NCI-H69 (cell line): ENCODE data around the gene HOXA10.

Experiments
- DNase-seq: peaks from one replicate; lab custom pipeline; 2025; lab: John Stamatoyannopoulos, UW

The HOXA10 gene

DNA sequence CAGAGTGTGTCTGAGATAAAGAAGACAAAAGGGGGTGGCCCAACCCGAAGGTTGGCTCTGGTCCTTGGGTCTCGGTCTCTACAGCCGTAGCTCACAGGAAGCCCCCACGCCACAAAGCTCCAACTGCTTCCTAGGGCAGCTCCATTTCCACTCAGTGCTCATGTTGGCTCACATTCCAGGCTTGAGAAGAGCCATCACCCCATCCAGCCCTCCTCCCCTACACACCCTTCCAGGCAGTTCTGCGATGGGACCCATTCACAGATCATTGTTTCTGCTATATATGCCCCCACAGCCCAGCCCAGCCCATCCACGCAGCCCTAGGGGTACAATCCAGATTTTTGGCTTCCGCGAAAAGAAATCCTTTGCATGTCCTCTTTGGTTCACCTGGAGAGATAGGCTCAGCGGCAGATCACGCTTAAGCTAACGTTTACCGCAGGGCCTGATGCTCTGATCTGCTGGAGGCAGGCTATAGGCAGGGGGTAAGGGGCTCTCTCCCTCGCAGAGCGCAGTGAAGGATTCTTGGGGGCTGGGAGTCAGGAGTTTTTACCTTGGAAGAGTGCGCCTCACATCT lies 17.1 kb upstream of the HOXA10 start:
- DNase-seq: no peak

DNA sequence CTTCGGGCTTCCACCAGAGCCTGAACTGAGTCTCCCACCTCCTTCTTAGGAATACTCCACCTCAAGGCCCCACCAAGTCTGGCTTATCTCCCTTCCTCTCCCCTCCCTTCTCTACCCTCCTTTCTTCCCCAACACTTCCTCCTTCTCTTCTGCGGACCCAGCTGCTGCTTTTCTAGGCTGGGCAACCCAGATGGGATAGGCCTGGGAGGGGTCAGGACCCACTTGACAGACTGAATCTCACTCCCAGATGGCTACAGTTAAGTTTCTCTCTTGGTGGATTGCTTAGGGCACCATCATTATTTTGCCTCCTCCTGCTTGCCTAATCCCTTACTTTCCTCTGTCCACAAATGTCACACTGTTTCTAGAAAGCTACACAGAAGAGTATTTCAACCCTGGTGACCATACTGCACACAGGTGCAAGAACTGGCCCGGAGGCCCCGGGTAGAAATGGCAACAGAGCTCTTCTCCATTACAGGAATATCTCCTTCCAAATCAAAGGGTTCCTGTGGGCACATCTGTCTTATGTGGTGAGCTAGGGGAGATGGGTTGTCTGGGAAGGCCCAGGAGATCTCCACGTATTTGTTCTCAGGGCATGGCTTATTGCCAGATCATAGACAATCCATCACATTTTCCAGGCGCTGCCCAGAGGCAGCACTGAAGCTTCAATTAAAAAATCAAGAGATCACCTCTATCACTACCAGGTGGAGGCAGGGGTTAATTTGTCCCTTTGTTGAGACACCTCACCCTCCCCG lies 16.1 kb upstream of the HOXA10 start:
- DNase-seq: peak; percentile 78

DNA sequence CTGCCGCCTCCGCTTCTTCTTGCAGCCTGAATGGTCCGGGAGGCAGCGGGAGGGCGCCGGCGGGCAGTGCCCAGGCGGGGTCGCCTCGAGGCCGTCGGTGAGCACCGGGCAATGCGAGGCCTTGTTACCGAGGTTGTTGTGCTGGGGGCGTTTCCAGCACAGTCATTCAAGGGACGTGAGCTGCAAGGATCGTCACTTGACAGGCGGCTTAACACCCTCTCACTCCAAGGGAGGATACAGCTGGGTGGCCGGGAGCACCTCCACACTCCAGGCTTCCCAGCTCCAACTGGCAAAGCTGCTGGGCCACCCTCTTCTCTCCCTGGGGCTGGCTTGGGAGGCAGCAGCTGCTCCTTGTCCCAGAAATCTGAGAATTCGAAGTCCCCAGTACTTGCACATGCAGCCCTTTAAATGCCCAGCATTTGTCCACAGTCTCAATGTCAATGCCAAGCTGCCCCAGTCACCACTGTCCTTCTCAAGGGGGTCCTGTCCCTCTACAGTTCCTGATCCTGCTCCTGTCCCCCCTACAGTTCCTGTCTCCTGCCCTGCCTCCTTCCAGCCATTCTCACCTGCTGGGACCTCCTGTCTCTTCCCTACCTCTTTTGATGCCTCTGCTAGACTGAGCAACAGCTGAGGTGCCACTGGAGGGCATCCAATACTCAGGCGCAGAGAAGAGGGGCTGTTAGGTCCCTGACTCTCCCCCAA lies 15.3 kb upstream of the HOXA10 start:
- no peak for DNase-seq

DNA sequence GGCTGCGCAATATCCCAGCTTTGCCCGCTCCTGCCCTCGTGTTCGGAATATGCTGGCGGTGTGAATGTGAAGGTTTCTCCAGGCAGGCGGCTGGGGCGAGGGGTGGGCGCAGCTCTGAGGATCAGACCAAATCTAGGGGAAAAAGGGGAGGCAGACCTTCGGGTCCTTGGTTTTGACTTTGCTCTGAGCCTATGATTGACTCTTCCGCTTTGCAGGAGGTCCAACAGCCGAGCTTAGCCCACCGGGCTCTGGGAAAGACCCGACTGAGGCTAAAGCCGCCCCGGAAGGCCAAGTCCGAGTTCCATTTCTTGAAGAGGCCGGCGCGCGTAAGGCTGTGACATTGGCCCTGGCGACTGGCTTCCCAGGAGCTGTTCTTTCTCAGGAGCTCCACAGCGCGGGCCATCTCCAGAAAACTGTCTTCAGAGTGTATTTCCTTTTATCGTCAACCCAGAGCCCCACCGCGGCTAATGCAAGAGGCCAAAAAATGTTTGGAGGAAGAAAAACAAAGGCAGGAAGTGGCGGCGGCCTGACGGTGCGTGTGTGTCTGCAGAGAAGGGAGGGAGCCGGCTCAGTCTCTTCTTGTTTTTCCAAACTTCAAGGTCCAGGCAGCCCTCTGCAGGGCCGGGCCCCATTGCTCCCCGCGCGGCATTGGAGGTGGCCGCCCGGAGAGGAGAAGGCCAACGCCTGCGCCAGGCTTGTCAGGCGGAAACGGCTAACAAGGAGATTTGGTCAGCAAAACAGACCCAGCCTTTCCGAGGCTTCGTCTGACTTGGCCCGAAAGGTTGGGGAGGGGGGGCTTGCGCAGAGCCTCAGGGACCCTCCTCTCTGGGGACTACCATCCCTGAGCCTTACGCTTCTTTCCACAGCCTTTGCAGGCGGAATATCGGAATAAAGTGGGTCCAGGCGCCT lies 14.5 kb upstream of the HOXA10 start:
- no peak for DNase-seq

DNA sequence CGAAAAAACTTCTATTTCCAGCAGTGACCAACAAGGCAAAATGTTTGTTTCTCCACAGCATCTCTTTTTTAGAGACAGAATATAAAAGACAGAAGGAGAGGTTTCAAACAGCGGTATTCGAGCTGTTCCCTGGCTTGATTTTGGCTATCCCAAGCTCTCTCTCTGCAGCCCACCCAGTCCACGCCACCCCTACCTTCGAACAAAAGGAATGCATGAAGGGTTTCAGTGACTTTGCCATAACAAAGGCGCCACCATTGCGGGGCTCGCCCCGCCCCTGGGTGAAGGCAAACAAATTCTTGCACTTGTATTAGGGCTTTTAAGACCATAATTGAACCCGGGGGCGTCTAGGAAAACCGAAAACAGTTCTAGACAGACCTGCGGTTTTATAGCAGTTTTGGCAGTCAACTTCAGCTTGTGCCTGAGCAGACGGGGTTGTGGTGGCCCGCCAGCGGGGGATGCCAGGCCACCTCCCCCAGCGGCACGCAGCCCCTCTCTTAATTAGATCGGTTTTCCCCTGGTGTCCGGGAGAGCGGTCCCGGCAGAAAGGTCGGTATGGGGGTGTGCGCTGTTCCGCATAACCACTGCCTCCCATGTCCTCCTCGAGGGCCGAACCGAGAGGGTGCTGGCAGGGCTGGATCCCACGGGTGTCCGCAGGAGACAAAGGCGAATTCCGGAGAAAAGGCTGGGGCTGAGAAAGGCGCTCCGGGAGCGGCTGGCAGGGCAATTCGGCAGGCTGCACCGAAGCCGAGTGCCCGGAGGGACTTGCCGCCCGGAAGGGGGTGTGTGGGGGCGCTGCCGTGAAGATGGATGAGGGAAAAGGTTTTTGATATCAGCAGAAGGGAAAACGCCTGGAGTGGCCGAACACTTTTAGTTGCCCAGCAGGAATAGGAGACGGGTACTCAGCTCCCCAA lies 13.6 kb upstream of the HOXA10 start:
- peak; percentile 57 for DNase-seq

DNA sequence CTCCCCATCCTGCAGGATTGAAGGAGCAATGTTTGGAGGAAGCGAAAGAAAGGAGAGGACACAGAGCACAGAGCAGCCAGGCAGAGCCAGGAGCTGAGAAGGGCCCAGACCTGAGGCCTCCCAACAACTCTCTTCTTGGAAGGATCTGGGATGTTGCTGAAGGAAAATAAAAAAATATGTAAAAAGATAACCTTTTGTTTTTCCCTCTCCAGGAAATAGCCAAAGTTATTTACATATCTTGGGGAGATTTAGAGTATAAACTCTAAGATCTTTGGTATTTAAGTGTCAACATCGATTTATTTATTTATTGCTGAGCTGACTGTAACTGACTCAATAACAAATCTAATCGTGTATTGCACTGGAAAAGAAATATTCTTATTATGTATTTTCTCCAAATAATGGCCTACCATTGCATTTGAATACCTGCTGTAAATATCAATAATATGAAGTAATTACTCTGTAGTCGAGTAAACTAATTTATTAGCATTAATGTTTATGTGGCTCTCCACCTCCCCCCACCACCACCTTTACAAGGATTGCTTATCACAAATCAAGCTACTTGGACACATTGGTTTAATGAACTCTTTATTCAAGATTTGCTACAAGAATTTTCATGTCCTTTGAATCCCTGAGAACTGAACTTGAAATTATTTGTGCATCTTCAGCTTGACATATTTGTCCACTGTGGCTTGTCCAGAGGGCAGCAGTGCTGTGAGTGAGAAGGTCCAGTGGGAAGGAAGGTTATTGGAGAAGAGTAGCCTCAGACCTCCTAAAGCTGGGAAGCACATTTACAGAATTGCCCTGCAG lies 12.8 kb upstream of the HOXA10 start:
- peak; percentile 52 for DNase-seq

DNA sequence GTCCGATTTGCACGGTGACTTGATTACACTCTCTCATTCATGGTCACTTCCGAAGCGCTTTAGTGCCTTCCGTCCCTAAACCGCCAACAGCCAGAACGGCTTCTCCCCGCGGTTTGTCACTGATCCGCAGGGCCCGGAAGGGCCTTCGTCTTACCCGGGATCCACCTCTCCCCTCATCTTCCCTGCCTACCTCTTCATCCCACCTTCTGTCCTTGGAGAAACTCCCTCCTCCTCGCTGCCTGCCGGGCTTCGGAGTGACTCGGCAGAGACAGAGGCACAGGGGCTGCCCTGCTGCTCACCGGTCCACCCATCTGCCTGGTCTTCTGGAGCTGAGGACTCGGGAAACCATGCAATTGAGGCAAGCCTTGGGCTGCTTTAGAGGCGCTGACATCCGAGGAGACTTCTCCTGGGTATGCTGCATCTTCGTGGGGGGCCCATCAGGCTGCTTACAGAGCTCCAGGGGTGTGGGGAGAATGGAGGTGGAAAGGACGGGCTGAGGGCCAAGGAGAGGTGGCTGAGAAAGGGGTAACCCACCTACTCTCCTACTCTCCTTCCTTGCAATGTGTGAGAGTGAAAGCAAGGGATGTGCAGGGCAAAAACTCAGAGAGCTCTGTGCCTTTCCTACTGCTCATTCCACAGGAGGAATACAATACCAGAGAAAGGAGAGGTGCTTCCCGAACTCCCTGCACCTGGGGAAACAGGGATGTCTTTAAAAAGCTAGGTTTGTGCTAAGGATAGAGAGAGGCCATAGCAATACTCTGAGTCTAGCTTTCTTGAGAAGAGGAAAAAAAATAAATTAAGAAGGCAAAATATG lies 11.9 kb upstream of the HOXA10 start:
- peak; percentile 70 for DNase-seq

DNA sequence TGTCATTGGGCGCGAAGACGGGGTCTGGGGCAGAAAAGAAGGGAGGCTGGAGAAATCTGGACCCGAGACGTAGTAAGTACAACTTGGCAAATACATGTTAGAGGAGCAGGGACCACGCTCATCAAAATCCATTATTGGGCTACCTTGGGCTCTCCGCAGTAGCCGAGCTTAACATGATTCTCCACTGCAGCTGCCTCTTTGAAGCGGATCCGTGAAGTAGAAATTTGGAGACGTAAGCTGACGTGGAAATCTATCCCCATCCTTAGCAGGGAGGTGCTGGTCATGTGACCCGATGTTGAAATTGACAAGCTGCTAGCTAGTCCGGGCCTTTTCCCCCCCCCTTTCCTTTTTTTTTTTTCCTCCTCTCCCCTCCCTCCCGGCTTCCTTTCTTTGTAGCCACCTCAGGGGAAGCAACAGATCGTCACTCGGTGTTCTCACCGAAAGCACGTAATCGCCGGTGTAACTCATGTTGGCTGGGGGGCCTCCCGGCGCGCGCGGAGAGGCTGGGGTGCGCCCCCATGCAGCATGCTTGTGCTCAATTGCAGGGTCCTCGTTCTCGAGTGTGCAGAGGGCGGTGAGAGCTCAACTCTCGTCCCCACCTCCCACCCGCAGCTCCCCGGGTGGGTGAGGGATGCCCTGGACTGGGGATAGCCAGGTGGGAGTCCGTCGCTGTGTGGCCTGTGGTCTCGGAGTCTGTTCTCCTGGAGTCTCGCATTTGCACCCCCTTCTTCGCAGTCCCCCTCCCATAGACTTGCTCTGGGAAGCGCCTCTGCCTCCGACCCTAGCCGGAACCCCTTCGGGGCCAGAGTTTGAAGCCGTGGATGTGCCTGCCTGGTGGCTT lies 11.1 kb upstream of the HOXA10 start, which contains the start of gene HOXA11:
HOXA11 (minus strand) TSS at position 220 of the 841 bp plus-strand sequence; CDS start at position 132, 88 bp downstream.
- DNase-seq: peak; percentile 94

DNA sequence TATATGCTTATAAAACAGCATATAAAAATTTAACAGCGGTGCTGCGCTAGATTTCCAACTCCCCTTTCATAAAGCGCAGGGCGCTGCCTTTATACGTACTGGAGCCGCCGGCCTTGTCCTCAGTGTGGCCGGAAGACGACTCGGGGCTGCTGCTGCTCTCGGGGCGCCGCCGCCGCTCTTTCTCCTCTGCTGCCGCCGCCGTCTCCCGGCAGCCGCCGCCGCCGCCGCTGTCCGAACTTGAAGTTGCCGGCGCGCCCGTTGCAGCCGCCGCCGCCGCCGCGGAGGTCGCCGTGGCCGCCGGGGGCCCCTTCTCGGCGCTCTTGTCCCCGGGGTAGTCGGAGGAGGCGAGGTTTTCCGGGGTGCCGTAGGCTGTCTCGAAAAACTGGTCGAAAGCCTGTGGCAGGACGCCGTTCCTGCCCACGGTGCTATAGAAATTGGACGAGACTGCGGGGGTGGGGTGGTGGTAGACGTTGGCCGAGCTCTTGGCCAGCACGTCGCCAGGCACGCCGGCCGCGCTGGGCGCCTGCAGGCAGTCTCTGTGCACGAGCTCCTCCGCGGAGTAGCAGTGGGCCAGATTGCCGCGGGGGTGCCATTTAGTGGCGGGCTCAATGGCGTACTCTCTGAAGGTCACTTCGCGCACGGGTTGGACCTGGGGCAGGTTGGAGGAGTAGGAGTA lies 10.4 kb upstream of the HOXA10 start:
- peak; percentile 84 for DNase-seq

DNA sequence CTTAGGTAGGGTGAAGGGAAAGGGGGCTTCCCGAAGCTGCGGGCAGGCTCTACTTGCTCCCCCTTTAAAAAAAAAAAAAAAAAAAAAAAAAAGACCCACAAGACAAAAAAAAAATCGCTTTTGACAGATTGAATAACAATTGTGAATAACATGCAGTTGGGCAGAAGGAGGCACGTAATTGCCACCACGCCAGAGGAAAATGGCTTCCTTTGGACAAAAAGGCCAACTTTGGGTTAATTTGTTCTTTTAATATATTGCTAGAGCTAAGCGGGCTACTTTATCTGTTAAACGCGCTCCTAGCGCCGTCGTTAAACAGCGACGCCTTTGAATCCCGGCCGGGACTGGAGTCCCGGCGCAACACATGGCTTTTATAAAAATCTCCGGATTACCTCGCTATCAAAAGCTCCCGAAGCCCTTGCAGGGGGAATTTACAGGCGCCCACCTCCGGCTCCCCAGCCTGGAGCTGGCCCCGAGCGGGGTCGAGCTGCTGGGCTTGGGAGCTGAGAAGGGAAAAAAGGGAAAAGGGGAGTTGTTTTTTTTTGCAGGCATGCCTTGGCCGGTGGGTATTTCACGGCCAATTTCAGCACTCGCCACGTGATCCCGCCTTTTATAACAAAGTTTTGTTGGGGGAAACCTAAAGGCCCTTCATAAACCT lies 9.7 kb upstream of the HOXA10 start:
- peak; percentile 74 for DNase-seq

DNA sequence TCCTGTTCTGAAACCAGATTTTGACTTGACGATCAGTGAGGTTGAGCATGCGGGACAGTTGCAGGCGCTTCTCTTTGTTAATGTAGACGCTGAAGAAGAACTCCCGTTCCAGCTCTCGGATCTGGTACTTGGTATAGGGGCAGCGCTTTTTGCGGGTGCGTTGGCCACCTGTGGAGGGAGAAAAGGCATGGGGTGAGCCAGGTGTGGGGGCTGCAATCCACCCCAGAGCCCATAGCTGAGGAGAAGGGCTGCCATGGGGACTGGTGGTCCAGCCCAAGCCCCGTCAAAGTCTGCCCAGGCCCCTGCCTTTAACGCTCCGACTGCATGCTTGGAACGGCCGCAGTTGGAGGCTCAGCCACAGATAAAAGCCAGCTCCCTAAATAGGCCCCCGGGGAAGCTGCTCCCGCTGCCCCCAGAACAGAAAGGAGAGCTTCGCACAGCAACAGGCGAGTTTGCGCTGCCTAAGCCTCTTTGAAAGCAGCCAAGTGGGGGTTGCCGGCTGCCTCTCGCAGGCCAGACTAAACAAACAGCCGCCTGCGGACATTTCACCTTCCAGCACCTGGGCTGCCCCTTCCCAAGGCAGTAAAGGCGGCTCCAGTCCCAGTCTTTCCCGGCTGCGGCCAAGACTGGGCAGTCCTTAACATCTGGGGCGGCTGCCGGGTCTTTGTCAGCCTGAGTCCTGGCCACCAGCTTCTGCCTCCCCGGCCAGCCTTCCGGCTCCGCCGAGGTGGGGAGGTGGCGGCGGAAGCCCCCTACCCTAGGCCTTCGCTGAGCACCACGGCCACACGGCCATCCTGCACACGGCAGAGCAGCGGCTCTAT lies 9.0 kb upstream of the HOXA10 start:
- peak; percentile 90 for DNase-seq

DNA sequence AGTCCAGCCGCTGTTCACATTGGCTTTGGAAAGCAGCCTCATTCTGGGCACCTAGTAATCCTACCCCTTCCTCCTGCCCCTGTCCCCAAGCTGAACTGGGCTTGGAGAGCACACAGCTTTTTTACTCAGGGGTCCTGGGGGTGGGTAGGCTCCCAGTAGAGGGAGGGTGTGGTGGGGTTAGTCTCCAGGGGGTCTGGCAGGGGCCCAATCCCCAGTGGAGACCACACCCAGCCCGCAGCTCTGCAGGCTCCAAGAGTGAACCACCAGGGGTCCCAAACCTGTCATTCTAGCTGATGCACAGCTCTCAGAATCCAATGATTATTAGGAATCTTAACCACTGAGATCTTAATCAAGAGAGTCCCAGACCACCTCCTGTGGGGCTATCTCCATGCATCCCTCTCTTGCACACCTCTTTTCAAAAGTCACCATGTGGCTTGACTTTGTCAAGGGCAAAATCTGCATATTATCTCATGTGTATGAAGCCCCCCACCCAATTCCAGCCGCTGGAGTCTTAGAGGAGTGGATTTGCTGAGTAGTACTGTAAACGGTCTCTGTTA lies 8.2 kb upstream of the HOXA10 start:
- DNase-seq: peak; percentile 64

DNA sequence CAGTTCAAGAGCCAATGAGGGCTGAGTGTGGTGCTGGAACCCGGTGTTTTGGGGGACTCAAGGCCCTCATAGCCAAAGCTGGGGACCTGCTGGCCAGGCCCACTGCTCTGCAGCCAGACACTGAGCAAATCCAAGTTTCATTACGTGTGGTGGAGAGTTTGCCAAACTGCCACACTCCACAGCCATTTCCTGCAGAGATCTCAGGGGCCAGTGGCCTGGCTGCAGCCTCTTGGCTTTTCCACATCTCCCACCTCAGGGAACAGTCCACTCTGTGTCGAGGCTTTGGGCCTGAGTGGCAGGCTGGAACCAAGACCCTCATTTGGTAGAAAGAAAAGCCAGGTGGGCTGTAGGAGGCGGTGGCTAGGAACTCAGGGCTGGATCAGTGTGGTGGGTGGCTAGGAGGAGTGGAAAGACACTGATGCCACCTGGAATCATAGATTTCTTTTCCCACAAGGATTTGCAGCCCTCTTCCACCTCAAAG lies 7.7 kb upstream of the HOXA10 start:
- no peak for DNase-seq

DNA sequence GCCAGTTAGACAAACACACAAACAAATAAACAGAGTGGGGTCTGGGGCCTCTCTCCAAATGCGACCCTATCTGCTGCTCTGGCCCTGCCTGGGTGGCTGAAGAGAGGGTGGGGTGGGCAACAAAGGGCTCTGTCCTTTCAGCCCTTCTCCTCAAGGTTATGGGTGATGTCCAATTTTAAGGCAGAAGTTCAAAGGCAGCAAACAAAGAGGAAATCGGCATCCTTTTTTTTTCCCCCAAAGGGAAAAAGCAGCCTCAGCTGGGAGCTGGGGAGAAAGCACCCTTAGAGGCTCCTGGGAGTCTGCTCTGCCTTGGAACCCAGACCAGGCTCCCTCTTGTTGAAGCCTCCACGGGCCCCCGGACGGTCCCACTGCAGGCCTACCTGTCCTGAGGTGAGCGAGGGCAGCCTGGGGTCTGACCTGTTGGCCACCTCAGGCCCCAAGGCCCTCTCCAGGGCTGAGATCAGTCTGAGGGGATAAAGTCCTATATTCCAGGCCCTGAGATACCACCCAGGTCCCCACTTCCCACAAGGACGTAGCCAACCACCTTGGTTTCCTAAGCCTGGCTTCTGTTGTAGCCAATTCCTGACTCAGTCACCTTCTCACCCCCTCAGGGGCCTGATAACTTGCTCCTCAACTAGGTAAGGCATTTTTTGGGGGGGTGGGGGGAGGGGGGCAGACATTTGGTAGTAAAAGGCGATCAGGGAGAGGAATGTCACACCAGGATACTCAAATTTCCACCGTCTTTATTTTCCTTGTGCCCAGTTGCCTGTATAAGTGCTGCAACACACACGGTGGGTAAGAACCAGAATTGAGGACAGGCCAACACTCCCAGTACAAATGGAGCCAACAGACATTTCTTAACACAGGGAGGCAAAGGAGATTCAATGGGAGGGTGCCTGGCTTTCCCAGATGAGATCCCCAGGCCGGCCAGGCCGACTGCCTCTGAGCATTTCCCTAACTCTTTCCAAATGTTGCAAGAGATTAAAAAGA lies 6.6 kb upstream of the HOXA10 start:
- DNase-seq: no peak
